OCI-LY1 (cell line): ENCODE data around the gene ADAMTSL3.

ENCODE experiments used
- H2AFZ ChIP-seq: fragments of 200-600 bp; sonication (generic), shearing (Covaris generic); 2 replicates; pipeline ENCODE4 v1.6.0; 2014; ENCODE audit warnings: antibody characterized with exemption, mild to moderate bottlenecking, low read length
- H3F3A ChIP-seq: fragments of 200-600 bp; sonication (generic), shearing (Covaris generic); 2 replicates; pipeline ENCODE4 v1.6.0; 2014; ENCODE audit warnings: mild to moderate bottlenecking, antibody characterized with exemption, low read length, moderate library complexity; ENCODE audit not compliant: insufficient read depth
- H3K27ac ChIP-seq: fragments of 200-600 bp; sonication (generic); 2 replicates; pipeline ENCODE4 v1.5.1; 2014; ENCODE audit warnings: low read length, mixed run types, mild to moderate bottlenecking, low read depth; ENCODE audit not compliant: poor library complexity, severe bottlenecking
- H3K27me3 ChIP-seq: fragments of 200-600 bp; sonication (generic); 2 replicates; pipeline ENCODE4 v1.6.0; 2014; ENCODE audit warnings: antibody characterized with exemption, mild to moderate bottlenecking, low read length, moderate library complexity; ENCODE audit not compliant: insufficient read depth
- H3K36me3 ChIP-seq: fragments of 200-600 bp; sonication (generic); 2 replicates; pipeline ENCODE4 v1.6.1; 2014; ENCODE audit warnings: mild to moderate bottlenecking, antibody characterized with exemption, low read length, moderate library complexity, mixed read lengths; ENCODE audit not compliant: insufficient read depth
- H3K4me1 ChIP-seq: fragments of 200-600 bp; sonication (generic); 2 replicates; pipeline ENCODE4 v1.5.1; 2014; ENCODE audit warnings: mild to moderate bottlenecking, low read length, moderate library complexity; ENCODE audit not compliant: insufficient read depth, severe bottlenecking
- H3K4me2 ChIP-seq: fragments of 200-600 bp; sonication (generic), shearing (Covaris generic); 2 replicates; pipeline ENCODE4 v1.6.1; 2014; ENCODE audit warnings: low read length
- H3K4me3 ChIP-seq: fragments of 200-600 bp; sonication (generic); 2 replicates; pipeline ENCODE4 v1.5.1; 2014; ENCODE audit warnings: low read length, low read depth, mild to moderate bottlenecking, mixed read lengths; ENCODE audit not compliant: poor library complexity, severe bottlenecking
- H3K79me2 ChIP-seq: fragments of 200-600 bp; shearing (Covaris generic); 2 replicates; pipeline ENCODE4 v1.6.1; 2016; ENCODE audit warnings: mixed run types, low read length, mixed read lengths; ENCODE audit not compliant: insufficient read depth
- H3K9ac ChIP-seq: fragments of 200-600 bp; sonication (generic), shearing (Covaris generic); 2 replicates; pipeline ENCODE4 v1.6.1; 2014; ENCODE audit warnings: mild to moderate bottlenecking, low read length, mixed read lengths
- H3K9me2 ChIP-seq: fragments of 200-600 bp; sonication (generic), shearing (Covaris generic); 2 replicates; pipeline ENCODE4 v1.6.1; 2014; ENCODE audit warnings: low read depth, mild to moderate bottlenecking, low read length, mixed read lengths
- H3K9me3 ChIP-seq: fragments of 200-600 bp; shearing (Covaris generic); 2 replicates; pipeline ENCODE4 v1.6.1; 2014; ENCODE audit warnings: low read length, mixed read lengths
- H4K20me1 ChIP-seq: fragments of 200-600 bp; sonication (generic), shearing (Covaris generic); 2 replicates; pipeline ENCODE4 v1.6.0; 2016; ENCODE audit warnings: mild to moderate bottlenecking, low read length; ENCODE audit not compliant: insufficient read depth
- CTCF ChIP-seq: fragments of 200-600 bp; sonication (generic), shearing (Covaris generic); IDR thresholded peaks from 2 replicates; pipeline ENCODE4 v1.5.1; 2017; ENCODE audit warnings: mild to moderate bottlenecking, antibody characterized with exemption, low read length, moderate library complexity, mixed read lengths
- EZH2 ChIP-seq: fragments of 200-600 bp; sonication (generic), shearing (Covaris generic); IDR thresholded peaks from 2 replicates; pipeline ENCODE4 v1.8.0; 2017; ENCODE audit warnings: borderline replicate concordance, mixed run types, mild to moderate bottlenecking, antibody characterized with exemption, low read length, moderate library complexity, mixed read lengths

ADAMTSL3 gene

GRCh38 chr15:83720468-83720867 lies 66.5 kb downstream of the ADAMTSL3 start:
- Histone ChIP-seq H2AFZ (no peak overlapping the region), H3K9me2 (no peaks in the 10 kb centered on the region), H3K4me2 (no peak overlapping the region), H3K79me2 (no peaks in the 10 kb centered on the region), H3K27me3 (no peaks in the 10 kb centered on the region), H3K4me1 (no peaks in the 10 kb centered on the region), H3F3A (no peaks in the 10 kb centered on the region), H3K4me3 (no peak overlapping the region), H3K36me3 (no peaks in the 10 kb centered on the region), H3K9ac (no peak overlapping the region), H3K9me3 (no peaks in the 10 kb centered on the region), H4K20me1 (no peaks in the 10 kb centered on the region), H3K27ac (no peak overlapping the region)
- TF ChIP-seq CTCF (no peak), EZH2 (no peak)

DNA sequence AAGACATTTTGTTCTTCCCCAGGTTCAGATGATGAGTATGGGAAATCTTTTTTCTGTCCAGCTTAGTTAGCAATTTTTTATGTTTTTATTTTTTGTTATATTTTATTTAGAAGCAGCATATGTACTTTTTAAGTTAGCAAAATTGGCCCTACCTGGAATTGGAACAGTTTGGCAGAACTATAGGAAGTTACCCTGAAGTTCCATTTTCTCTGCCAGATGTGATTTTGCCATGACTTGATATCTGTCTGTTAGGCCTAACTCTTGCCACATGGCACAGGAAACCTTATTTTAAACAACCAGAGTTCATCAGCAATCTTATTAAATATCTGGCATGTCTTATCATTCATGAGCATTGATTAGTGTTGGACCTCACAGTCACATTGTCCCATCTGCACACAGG lies 67.1 kb downstream of the ADAMTSL3 start:
- H3K4me3 ChIP-seq, result no peak overlapping the region
- no peak for TF ChIP-seq EZH2
- TF ChIP-seq CTCF, result no peak
- H3K79me2 ChIP-seq, result no peaks in the 10 kb centered on the region
- H4K20me1 ChIP-seq, result no peaks in the 10 kb centered on the region
- H2AFZ ChIP-seq, result no peak overlapping the region
- no peaks in the 10 kb centered on the region for H3K9me3 ChIP-seq
- no peaks in the 10 kb centered on the region for H3F3A ChIP-seq
- no peaks in the 10 kb centered on the region for H3K36me3 ChIP-seq
- no peak overlapping the region for H3K27ac ChIP-seq
- no peaks in the 10 kb centered on the region for H3K27me3 ChIP-seq
- H3K4me1 ChIP-seq, result no peaks in the 10 kb centered on the region
- no peak overlapping the region for H3K4me2 ChIP-seq
- H3K9ac ChIP-seq, result no peak overlapping the region
- H3K9me2 ChIP-seq, result no peaks in the 10 kb centered on the region

- no peak overlapping the region for H3K4me3 ChIP-seq
- H3K4me1 ChIP-seq, result no peaks in the 10 kb centered on the region
- no peaks in the 10 kb centered on the region for H3K27me3 ChIP-seq
- no peak overlapping the region for H3K4me2 ChIP-seq
- H3K9me3 ChIP-seq, result no peaks in the 10 kb centered on the region
- no peaks in the 10 kb centered on the region for H3K9me2 ChIP-seq
- no peak overlapping the region for H3K27ac ChIP-seq
- H3K36me3 ChIP-seq, result no peaks in the 10 kb centered on the region
- no peak overlapping the region for H3K9ac ChIP-seq
- H3K79me2 ChIP-seq, result no peaks in the 10 kb centered on the region
- no peaks in the 10 kb centered on the region for H4K20me1 ChIP-seq
- H3F3A ChIP-seq, result no peaks in the 10 kb centered on the region
- TF ChIP-seq EZH2 (no peak), CTCF (no peak)
- H2AFZ ChIP-seq, result no peak overlapping the region
Measured at GRCh38 chr15:83721981-83722380, 68.1 kb downstream of the ADAMTSL3 start.
